ENCODE measurements around the gene TBX10. TPM values are rescaled to one million over a fixed set of nuclear protein-coding genes. Genes with fewer than 3 reads are reported as not detected.

The TBX10 gene
- total RNA-seq, 1 experiment from 2014 or later: not detected

DNA sequence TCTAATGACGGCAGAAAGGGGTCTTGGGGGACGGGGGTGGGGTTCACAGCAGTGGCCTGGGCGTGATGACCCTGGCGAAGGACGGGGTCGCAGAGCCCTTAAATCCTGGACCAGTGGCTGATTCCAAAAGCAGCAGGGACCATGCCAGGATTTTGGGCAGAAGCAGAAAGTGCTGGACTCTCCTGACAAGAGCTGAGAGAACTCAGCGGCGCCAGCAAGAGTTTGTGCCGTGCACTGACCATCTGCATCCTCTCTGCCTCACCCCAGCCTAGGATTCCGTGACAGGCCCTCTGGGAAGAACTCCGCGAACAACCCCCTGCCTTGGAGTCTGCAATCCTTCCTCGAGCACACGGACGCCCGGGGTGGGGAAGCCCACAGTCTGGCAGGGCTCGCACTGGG, 33.5 kb downstream of the TBX10 start:
- H3K9ac ChIP-seq (ENCODE audit: extremely low read depth, insufficient read length, low read length): no peak overlapping the region
- H3K4me1 Mint-ChIP-seq: peaks cover 37 to 38% of the 10 kb centered on the region in 2 experiments
- no peaks in the 10 kb centered on the region for H3K4me1 ChIP-seq (ENCODE audit: insufficient read depth, low read length)

More for the DNA sequence above, 33.5 kb downstream of the TBX10 start:
- no peak overlapping the region for H3K56ac ChIP-seq (ENCODE audit: insufficient read length, low read depth, low read length)
- Mint-ChIP-seq H3K36me3 (ENCODE audit: insufficient read depth in 1 of 3, low read depth in 3 of 3) (peaks cover 13 to 31% (median 26%) of the 10 kb centered on the region in 3 experiments), H3K4me3 (peak overlapping the region; percentile 88 to 95), H3K9me3 (peaks cover 7 to 11% of the 10 kb centered on the region in 2 experiments), H3K27me3 (ENCODE audit: low read depth) (peaks cover 9% of the 10 kb centered on the region; the same call in 1 of the 2 replicates), H3K27ac (no peak overlapping the region)
- H4K91ac ChIP-seq (ENCODE audit: insufficient read length, low read depth, low read length): no peak overlapping the region
- no peak overlapping the region for H3K14ac ChIP-seq (ENCODE audit: insufficient read depth, low read length)
- H2AFZ ChIP-seq (ENCODE audit: low read length): no peak overlapping the region
- TF ChIP-seq, protein P1, sequence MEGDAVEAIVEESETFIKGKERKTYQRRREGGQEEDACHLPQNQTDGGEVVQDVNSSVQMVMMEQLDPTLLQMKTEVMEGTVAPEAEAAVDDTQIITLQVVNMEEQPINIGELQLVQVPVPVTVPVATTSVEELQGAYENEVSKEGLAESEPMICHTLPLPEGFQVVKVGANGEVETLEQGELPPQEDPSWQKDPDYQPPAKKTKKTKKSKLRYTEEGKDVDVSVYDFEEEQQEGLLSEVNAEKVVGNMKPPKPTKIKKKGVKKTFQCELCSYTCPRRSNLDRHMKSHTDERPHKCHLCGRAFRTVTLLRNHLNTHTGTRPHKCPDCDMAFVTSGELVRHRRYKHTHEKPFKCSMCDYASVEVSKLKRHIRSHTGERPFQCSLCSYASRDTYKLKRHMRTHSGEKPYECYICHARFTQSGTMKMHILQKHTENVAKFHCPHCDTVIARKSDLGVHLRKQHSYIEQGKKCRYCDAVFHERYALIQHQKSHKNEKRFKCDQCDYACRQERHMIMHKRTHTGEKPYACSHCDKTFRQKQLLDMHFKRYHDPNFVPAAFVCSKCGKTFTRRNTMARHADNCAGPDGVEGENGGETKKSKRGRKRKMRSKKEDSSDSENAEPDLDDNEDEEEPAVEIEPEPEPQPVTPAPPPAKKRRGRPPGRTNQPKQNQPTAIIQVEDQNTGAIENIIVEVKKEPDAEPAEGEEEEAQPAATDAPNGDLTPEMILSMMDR (conservative IDR thresholded peaks at IDR 0.05): no peak
- no peaks in the 10 kb centered on the region for H3K79me1 ChIP-seq (ENCODE audit: insufficient read depth, low read depth, low read length, poor library complexity, severe bottlenecking)
- WGBS (ENCODE audit: extremely low coverage, insufficient read length, low lambda C conversion rate): no CpG with 5 or more reads among the region's 17 CpGs
- no peak overlapping the region for H3T11ph ChIP-seq (ENCODE audit: low read length)
- no peak overlapping the region for H4K8ac ChIP-seq (replicated peaks; ENCODE audit: insufficient read length, low read depth, low read length)
- no peak overlapping the region for H2BK12ac ChIP-seq (ENCODE audit: insufficient read length, low read depth, low read length)
- no peak overlapping the region for H3K23ac ChIP-seq (ENCODE audit: insufficient read length, low read depth, low read length)
- peaks cover 9% of the 10 kb centered on the region for H3K23me2 ChIP-seq (ENCODE audit: insufficient read length, low read depth, low read length, poor library complexity, severe bottlenecking)
- H2BK20ac ChIP-seq (ENCODE audit: low read depth, low read length, poor library complexity, severe bottlenecking): no peak overlapping the region
- H3K79me2 ChIP-seq (ENCODE audit: insufficient read depth, low read length): no peaks in the 10 kb centered on the region
- no peak overlapping the region for H2BK5ac ChIP-seq (ENCODE audit: insufficient read length, low read length)
- H3K4me2 ChIP-seq (ENCODE audit: insufficient read depth, insufficient read length, low read length): peak overlapping the region; percentile 76
- no peak for DNase-seq
- no peak overlapping the region for H2BK15ac ChIP-seq (ENCODE audit: low read depth, low read length)
- H3K9me3 ChIP-seq (ENCODE audit: control insufficient read depth, low read depth, low read length): no peaks in the 10 kb centered on the region
- no peak overlapping the region for H2BK120ac ChIP-seq (ENCODE audit: low read depth, low read length, poor library complexity, severe bottlenecking)
- no peak overlapping the region for H2AK5ac ChIP-seq (ENCODE audit: insufficient read length, low read length)
- no peak overlapping the region for H4K5ac ChIP-seq (ENCODE audit: insufficient read length, low read depth, low read length)
- H3K18ac ChIP-seq (ENCODE audit: insufficient read length, low read depth, low read length): no peak overlapping the region
- H3K27me3 ChIP-seq (ENCODE audit: insufficient read depth, low read length): no peaks in the 10 kb centered on the region
- no peak overlapping the region for H3K4ac ChIP-seq (ENCODE audit: low read depth, low read length)
- no peaks in the 10 kb centered on the region for H4K20me1 ChIP-seq (ENCODE audit: control insufficient read depth, insufficient read depth, insufficient read length)
- no peak overlapping the region for H3K27ac ChIP-seq (ENCODE audit: insufficient read length, low read depth, low read length)

Data from H9 (cell line).